Tibial nerve (tissue), 4 donors: ENCODE data around the gene TRIP11. TPM values are rescaled to one million over a fixed set of nuclear protein-coding genes. Genes with fewer than 3 reads are reported as not detected.
"Not testable (repeated sequence)": the region's sequence is repeated elsewhere in the genome, so short reads cannot be mapped to it uniquely, and the experiment has no call there.

Source experiments
- DNase-seq, 2 donors: peaks; one replicate each; pipeline ENCODE4 v3.0.0-alpha.2; 2019; ENCODE audit warnings: low spot score in 2 of 2
- H3K27ac ChIP-seq, 4 donors: fragments of 200-600 bp; sonication (generic) in 3 of 4; one replicate each; pipeline ENCODE4 v1.5.1; 2017 to 2019; ENCODE audit warnings: mild to moderate bottlenecking in 1 of 4
- H3K27me3 ChIP-seq, 2 donors: fragments of 200-600 bp; sonication (generic) in 1 of 2; one replicate each; pipeline versions ENCODE4 v1.5.1 to v1.6.0; 2017 to 2019
- H3K36me3 ChIP-seq, 3 donors: fragments of 200-600 bp; sonication (generic); one replicate each; pipeline ENCODE4 v1.5.1; 2018 to 2019
- H3K4me1 ChIP-seq, 4 donors: fragments of 200-600 bp; sonication (generic) in 3 of 4; one replicate each; pipeline ENCODE4 v1.5.1; 2017 to 2019
- H3K4me3 ChIP-seq, 4 donors: fragments of 200-600 bp; sonication (generic) in 3 of 4; one replicate each; pipeline ENCODE4 v1.5.1; 2017 to 2019; ENCODE audit warnings: mild to moderate bottlenecking in 1 of 4, moderate library complexity in 1 of 4
- H3K9me3 ChIP-seq, 4 donors: fragments of 200-600 bp; sonication (generic) in 3 of 4; one replicate each; pipeline ENCODE4 v1.5.1; 2017 to 2019
- CTCF ChIP-seq, 5 experiments: fragments of 200-600 bp in 3 of 5; fragments of 450-650 bp in 2 of 5; sonication (generic) in 3 of 5; IDR thresholded peaks; one replicate each; pipeline ENCODE4 v1.5.1; 2016 to 2019; ENCODE audit warnings: antibody characterized with exemption in 5 of 5, mild to moderate bottlenecking in 3 of 5, moderate library complexity in 2 of 5
- EP300 ChIP-seq, 2 donors: sonication (generic); formaldehyde crosslinking; IDR thresholded peaks; one replicate each; pipeline ENCODE4 v1.6.1; 2017; ENCODE audit warnings: antibody characterized with exemption in 2 of 2, mild to moderate bottlenecking in 1 of 2
- POLR2A ChIP-seq, 2 donors: fragments of 450-650 bp; IDR thresholded peaks; one replicate each; pipeline ENCODE4 v1.6.1; 2017; ENCODE audit warnings: antibody characterized with exemption in 2 of 2, mild to moderate bottlenecking in 2 of 2, moderate library complexity in 2 of 2
- WGBS, 2 donors: methylation state at CpG; one replicate each; pipeline ENCODE4 v1.1.5; 2018; 5-methylcytosine and 5-hydroxymethylcytosine counted together
- total RNA-seq, 4 donors: library from RNA; depleted of rRNA; stranded (reverse); fragments of >200 nt; gene quantifications; one replicate each; pipeline ENCODE4 v1.1.0, GENCODE V29; 2016

The TRIP11 gene
- total RNA-seq, 4 donors from 2014 or later: 26.9 to 33.5 (median 33.3) TPM

- H3K4me1 ChIP-seq: no peaks in the 10 kb centered on the region
- no peaks in the 10 kb centered on the region for H3K27me3 ChIP-seq
- H3K27ac ChIP-seq: no peak overlapping the region
- no peak for DNase-seq
- TF ChIP-seq POLR2A (IDR thresholded peaks at IDR 0.05): no peak
- no peak for TF ChIP-seq CTCF (IDR thresholded peaks at IDR 0.05)
- TF ChIP-seq EP300 (IDR thresholded peaks at IDR 0.05): no peak
- H3K36me3 ChIP-seq: peaks cover 0 to 60% (median 0%) of the 10 kb centered on the region in 3 donors
- no peak overlapping the region for H3K4me3 ChIP-seq
- H3K9me3 ChIP-seq: peaks cover 0 to 7% (median 0%) of the 10 kb centered on the region in 4 donors
- WGBS, 2 donors: 79 to 90% methylated on average over 3 of the region's 3 CpGs
Observed at GRCh38 chr14:92049781-92050180, 9.9 kb upstream of the TRIP11 start.

- not testable (repeated sequence) for H3K4me3 ChIP-seq, H3K27ac ChIP-seq, DNase-seq, H3K9me3 ChIP-seq, H3K4me1 ChIP-seq, H3K27me3 ChIP-seq
- 93 to 97% methylated on average over 12 of the region's 12 CpGs for WGBS, 2 donors
- H3K36me3 ChIP-seq: peaks cover 0 to 66% (median 0%) of the 10 kb centered on the region in 3 donors
Observed at GRCh38 chr14:92049221-92049620, 9.4 kb upstream of the TRIP11 start.

- H3K4me3 ChIP-seq, DNase-seq, H3K9me3 ChIP-seq, H3K27ac ChIP-seq, H3K27me3 ChIP-seq, H3K4me1 ChIP-seq: not testable (repeated sequence)
- H3K36me3 ChIP-seq: peaks cover 0 to 77% (median 0%) of the 10 kb centered on the region in 3 donors
- WGBS, 2 donors: 97 to 98% methylated on average over 7 of the region's 7 CpGs
Observed at GRCh38 chr14:92045904-92046303, 6.0 kb upstream of the TRIP11 start.

GRCh38 chr14:92041766-92042165 lies 1.9 kb upstream of the TRIP11 start:
- WGBS, 2 donors: 84 to 90% methylated on average over 2 of the region's 2 CpGs
- not testable (repeated sequence) for H3K9me3 ChIP-seq, H3K4me3 ChIP-seq, H3K27me3 ChIP-seq, H3K27ac ChIP-seq, DNase-seq
- H3K36me3 ChIP-seq: peaks cover 0 to 40% (median 0%) of the 10 kb centered on the region in 3 donors
- H3K4me1 ChIP-seq: peaks cover 0 to 29% (median 15%) of the 10 kb centered on the region in 4 donors

GRCh38 chr14:92041203-92041602 lies 1.3 kb upstream of the TRIP11 start:
- no peak for DNase-seq
- WGBS, 2 donors: 88 to 89% methylated on average over 10 of the region's 10 CpGs

GRCh38 chr14:92040431-92041051 lies 682 bp upstream of the TRIP11 start:
- no peak for TF ChIP-seq POLR2A (IDR thresholded peaks at IDR 0.05)
- no peak for TF ChIP-seq EP300 (IDR thresholded peaks at IDR 0.05)
- no peak for TF ChIP-seq CTCF (IDR thresholded peaks at IDR 0.05)

More at GRCh38 chr14:92041203-92041602, 1.3 kb upstream of the TRIP11 start:
- peak overlapping the region in 2 of 4 donors; percentile 83 to 89 for H3K4me3 ChIP-seq
- H3K4me1 ChIP-seq: peaks cover 0 to 35% (median 18%) of the 10 kb centered on the region in 4 donors
- TF ChIP-seq EP300 (IDR thresholded peaks at IDR 0.05): no peak
- no peak for TF ChIP-seq POLR2A (IDR thresholded peaks at IDR 0.05)
- no peak for TF ChIP-seq CTCF (IDR thresholded peaks at IDR 0.05)
- peaks cover 0 to 5% (median 0%) of the 10 kb centered on the region in 4 donors for H3K9me3 ChIP-seq
- no peaks in the 10 kb centered on the region for H3K27me3 ChIP-seq
- H3K36me3 ChIP-seq: peaks cover 0 to 34% (median 0%) of the 10 kb centered on the region in 3 donors
- H3K27ac ChIP-seq: no peak overlapping the region

More at GRCh38 chr14:92040431-92041051, 682 bp upstream of the TRIP11 start:
- WGBS, 2 donors: 1% methylated on average over 13 of the region's 13 CpGs
- H3K4me1 ChIP-seq: peaks cover 0 to 42% (median 18%) of the 10 kb centered on the region in 4 donors
- peaks cover 0 to 28% (median 0%) of the 10 kb centered on the region in 3 donors for H3K36me3 ChIP-seq
- peak overlapping the region; percentile 91 to 99 (median 98) for H3K27ac ChIP-seq
- H3K4me3 ChIP-seq: peak overlapping the region; percentile 78 to 89 (median 85)
- no peaks in the 10 kb centered on the region for H3K27me3 ChIP-seq
- H3K9me3 ChIP-seq: no peaks in the 10 kb centered on the region
- DNase-seq: no peak
